ENCODE results near the gene PAX4.

The PAX4 gene

DNA sequence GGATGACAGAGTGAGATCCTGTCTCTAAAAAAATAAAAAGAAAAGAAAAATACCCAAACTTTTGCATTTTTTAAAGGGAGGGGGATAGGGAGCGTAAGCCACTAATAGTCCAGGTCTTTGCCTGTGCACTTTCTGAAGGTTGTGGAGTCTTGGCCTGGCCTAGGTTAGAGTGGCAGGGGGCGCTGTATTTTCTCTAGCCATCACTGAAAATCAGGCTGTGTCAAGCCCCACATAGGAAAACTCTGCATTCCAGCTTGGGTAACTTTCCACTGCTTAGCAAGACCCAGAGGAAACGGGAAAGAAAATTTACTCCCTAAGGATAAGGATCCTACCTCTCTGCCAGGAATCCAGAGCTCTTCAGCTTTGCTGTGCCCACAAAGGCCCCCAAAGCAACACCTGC is 10.5 kb upstream of the PAX4 start:
- no peak for DNase-seq

- DNase-seq = no peak
These were observed 7.4 kb upstream of the PAX4 start for GRCh38 chr7:127625331-127625730.

GRCh38 chr7:127620406-127621233 is 2.7 kb upstream of the PAX4 start:
- DNase-seq = no peak

- no peak for DNase-seq
These were observed 1.9 kb upstream of the PAX4 start for GRCh38 chr7:127619681-127620405.

DNA sequence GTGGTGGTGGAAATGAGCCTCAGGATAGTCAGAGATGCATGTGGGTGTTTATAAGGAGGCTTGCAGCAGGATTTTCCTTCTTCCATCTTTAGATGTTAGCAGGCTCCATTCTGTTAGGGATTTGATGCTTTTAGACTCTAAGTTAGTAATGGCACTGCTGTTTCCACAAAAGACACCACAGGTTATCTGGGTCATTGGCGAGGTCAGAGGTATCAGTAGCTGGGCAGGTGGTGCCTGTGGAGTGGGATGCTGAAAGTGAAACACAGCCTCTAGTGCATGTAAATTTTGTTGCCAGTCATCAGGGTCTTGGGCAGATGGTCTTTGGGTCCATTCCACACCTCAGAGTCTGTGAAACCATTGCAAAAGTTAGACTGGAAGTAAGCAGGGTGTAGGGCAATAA is 833 bp upstream of the PAX4 start:
- no peak for DNase-seq

- DNase-seq = no peak
These were observed 1.2 kb downstream of the PAX4 start for GRCh38 chr7:127616724-127617123.

- DNase-seq = no peak
These were observed 5.7 kb downstream of the PAX4 start for GRCh38 chr7:127612263-127612662.

DNA sequence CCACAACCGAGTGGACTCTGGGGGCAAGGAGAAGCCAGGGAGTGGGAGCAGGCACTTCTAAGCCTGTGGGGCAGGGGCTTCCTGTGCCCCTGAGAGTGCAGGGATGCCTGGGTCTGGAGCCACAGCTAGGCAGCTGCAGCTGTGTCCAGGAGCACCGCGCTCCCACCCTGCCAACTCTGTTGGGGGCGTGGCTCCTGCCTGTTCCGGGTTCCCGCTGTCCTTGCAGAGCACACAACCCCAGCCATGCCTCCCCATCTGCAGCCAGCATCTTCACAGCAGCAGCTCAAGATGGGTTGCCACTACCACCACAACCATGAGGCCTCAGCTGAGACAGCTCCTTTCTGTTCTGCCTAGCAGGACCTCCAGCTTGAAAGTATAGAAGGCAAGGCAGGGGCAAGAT is 8.6 kb downstream of the PAX4 start:
- no peak for DNase-seq

DNA sequence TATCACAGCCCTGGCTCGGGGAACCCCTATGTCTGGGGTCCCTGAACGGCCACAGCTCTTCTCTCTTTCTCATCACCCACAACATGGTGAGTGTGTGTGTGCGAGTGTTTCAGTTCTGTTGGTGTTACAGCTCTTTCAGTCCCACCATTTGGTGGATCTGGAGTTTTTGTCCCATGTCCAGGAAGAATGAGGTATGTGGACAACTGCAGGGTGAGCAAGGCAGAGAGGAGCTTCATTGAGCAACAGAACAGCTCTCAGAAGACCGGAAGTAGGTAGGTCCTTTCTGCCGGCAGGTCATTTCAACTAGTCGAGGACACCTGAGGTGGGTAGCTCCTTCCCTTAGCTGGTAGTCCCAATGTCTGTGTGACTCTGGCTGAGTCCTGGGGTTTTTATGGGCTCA is 9.5 kb downstream of the PAX4 start:
- no peak for DNase-seq

GRCh38 chr7:127600885-127601284 is 17.1 kb downstream of the PAX4 start:
- DNase-seq = no peak

DNA sequence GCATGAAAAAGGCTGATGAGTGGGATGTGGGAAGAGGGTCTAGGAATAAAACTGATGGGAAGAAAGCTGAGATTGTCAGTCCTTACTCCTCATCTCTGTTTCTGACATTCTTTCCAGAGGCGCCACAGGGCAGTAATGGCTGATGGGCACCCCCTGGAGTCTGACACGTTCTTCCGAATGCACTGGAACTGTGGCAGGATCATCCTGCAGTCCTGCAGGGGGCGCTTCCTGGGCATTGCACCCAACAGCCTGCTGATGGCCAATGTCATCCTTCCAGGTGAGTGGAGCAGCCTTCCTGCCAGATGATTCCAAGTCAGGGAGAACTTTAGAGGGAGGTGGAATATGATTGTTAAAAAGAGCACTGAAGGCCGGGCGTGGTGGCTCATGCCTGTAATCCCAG is 19.6 kb downstream of the PAX4 start:
- DNase-seq = peak; percentile 11

DNA sequence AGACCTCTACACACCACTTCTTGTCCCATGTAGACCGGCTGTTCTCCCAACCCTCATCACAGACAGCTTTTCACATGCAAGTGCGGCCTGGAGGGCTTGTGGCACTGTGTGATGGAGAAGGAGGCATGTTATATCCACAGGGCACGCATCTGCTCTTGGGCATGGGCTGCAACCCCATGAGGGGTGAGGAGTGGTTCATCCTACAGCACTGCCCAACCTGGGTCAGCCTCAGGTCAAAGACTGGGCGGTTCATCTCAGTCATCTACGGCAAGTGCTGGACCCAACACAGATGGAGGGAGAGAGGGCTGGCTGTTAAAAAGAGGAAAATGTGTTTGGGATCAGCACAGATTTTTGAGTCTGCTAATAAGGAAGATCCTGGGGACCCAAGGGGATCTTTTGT is 22.2 kb downstream of the PAX4 start:
- DNase-seq = no peak

GRCh38 chr7:127594490-127594889 is 23.5 kb downstream of the PAX4 start:
- DNase-seq = no peak

GRCh38 chr7:127592550-127592949 is 25.4 kb downstream of the PAX4 start:
- no peak for DNase-seq

- no peak for DNase-seq
These were observed 26.4 kb downstream of the PAX4 start for GRCh38 chr7:127591591-127591990.

DNA sequence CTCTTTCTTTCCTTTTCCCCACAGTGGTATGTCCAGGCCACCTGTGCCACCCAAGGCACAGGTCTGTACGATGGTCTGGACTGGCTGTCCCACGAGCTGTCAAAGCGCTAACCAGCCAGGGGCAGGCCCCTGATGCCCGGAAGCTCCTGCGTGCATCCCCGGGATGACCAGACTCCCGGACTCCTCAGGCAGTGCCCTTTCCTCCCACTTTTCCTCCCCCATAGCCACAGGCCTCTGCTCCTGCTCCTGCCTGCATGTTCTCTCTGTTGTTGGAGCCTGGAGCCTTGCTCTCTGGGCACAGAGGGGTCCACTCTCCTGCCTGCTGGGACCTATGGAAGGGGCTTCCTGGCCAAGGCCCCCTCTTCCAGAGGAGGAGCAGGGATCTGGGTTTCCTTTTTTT is 26.8 kb downstream of the PAX4 start:
- no peak for DNase-seq

DNA sequence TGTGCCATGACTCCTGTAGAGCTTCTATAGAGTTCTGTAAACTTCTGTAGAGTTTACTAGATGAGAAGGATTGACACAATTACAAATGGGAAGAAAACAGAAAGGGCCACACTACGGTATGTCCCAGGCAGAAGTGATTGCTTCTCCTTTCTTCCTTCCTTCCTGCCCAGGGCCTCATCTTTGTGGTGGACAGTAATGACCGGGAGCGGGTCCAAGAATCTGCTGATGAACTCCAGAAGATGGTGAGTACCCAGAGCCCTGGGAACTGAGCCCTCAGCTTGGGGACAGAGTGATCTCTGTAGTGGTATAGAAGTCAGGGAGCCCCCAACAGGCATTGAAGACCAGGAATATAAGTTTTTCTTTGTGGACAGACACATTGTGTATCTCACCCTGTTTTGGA is 28.0 kb downstream of the PAX4 start:
- no peak for DNase-seq

- DNase-seq = peak; percentile 58
These were observed 29.1 kb downstream of the PAX4 start for GRCh38 chr7:127588697-127589482.

- DNase-seq = peak; percentile 81
These were observed 29.8 kb downstream of the PAX4 start, which contains the start of gene ARF5 for GRCh38 chr7:127588019-127588696. Gene ARF5, plus strand, starts transcription at chr7:127588411. Its CDS starts 88 bp downstream, at chr7:127588499.

DNA sequence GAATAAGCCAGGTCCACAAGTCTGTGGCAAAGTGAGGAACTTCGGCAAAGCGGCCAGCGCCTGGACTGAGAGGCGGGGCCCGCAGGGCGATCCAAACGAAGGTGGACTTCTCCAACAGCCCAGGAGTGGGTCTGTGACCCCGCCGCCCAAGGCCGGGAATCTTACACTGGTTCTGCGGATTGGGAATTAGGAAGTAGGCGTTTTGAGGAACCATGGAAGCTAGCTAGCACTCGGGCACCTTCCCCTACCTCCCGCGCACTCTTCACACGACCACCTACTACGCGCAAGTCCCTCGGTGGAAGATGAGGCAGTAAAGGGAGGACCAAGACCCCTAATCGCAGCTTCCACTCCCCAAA is 30.3 kb downstream of the PAX4 start:
- no peak for DNase-seq

GRCh38 chr7:127586346-127586745 is 31.6 kb downstream of the PAX4 start:
- no peak for DNase-seq

- DNase-seq = peak; percentile 79
These were observed 32.6 kb downstream of the PAX4 start, which contains the start of gene GCC1 for GRCh38 chr7:127585044-127585953. Gene GCC1, minus strand, starts transcription at chr7:127585596. Its CDS starts 414 bp downstream, at chr7:127585182.

Measured in HCEC 1CT (cell line).